Subcutaneous adipose tissue (tissue), 4 donors: ENCODE data around the gene DFFA. TPM values are rescaled to one million over a fixed set of nuclear protein-coding genes. Genes with fewer than 3 reads are reported as not detected.

Source experiments
- CTCF ChIP-seq: fragments of 450-650 bp; IDR thresholded peaks from one replicate; pipeline ENCODE4 v1.5.1; 2016; ENCODE audit warnings: low read depth, mild to moderate bottlenecking, control low read depth, antibody characterized with exemption, moderate library complexity
- total RNA-seq, 4 donors: library from RNA; depleted of rRNA; stranded (reverse); fragments of >200 nt; gene quantifications; one replicate each; pipeline ENCODE4 v1.1.0, GENCODE V29; 2016

DFFA gene
- total RNA-seq, 4 donors from 2014 or later: 15.2 to 18.3 (median 15.4) TPM

DNA sequence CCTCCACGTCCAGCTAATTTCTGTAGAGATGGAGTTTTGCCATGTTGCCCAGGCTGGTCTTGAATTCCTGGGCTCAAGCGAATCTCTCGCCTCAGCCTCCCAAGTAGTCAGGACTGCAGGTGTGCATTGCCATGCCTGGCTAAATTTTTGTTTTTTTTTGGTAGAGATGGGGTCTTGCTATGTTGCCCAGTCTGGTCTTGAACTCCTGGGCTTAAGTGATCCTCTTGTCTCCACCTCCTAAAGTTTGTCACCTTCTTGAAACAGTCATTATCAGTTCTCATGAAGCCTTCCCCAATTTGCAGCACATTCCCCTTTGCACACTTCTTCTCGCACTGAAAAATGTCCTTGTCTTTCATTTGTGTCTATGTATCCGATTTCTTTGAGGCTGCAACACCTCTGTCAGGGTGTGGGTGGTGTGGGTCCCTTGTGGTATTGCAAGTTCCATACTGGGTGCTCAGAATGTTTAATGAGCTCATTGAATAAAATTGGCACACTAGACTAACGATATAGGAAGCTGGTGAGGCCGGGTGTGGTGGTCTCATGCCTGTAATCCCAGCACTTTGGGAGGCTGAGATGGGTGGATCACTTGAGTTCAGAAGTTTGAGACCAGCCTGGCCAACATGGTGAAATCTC lies 25.4 kb downstream of the DFFA start:
- TF ChIP-seq CTCF: no peak

DNA sequence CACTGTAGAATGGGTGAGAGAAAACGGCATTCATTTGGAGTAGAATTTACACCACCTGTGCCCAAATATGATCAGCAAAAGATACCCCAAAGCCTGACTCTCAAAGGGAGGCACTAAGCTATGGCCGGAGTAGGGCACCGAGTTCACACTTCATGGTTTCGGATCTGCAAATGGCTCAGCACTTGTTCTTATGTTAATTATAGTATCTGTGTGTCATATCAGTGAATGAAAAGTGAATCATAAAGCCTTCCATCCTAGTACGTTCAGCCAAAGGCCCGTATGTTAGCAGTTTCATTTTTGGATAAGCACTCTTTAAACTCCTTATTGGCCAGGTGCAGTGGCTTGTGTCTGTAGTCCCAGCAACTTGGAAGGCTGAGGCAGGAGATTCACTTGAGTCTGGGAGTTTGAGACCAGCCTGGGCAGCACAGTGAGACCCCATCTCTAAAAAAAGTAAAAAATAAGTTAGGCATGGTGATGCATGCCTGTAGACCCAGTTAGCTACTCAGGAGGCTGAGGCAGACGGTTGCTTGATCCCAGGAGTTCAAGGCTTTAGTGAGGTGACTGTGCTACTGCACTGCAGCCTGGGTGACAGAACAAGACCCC lies 27.4 kb downstream of the DFFA start:
- no peak for TF ChIP-seq CTCF

DNA sequence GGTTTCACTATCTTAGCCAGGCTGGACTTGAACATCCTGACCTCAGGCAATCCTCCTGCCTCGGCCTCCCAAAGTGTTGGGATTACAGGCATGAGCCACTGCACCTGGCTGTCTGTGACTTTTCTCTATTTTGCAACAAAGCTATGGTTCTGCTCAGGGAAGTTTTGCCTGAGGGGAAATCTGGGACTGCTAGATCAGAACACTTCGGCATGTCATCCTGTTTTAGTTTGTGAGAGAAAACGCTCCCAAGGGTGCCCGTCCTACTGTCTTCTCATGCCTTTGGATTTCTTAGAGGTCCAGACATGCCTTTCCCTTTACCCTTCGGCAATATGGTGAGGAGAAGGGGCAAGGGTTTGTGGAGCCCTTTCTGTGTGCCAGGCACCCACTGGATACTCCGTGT lies 28.1 kb downstream of the DFFA start:
- no peak for TF ChIP-seq CTCF

DNA sequence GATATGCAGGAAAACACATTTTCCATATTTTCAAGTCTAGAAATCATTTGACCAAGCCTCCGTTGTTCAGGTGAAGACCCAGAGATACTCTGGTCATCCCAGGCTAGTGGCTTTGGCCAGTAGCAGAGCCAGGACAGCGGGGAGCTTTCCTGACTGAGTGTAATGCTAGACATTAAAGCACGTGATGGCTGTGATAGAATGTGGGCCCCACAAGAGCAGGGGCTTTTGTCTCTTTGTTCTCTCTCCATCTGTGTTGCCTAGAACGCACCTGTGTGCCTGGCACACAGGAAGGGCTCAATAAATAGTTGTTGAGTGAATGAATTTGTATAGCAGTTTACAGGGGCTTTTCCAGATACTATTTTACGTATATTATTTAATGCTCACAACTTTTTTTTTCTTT lies 31.5 kb downstream of the DFFA start:
- TF ChIP-seq CTCF: no peak

DNA sequence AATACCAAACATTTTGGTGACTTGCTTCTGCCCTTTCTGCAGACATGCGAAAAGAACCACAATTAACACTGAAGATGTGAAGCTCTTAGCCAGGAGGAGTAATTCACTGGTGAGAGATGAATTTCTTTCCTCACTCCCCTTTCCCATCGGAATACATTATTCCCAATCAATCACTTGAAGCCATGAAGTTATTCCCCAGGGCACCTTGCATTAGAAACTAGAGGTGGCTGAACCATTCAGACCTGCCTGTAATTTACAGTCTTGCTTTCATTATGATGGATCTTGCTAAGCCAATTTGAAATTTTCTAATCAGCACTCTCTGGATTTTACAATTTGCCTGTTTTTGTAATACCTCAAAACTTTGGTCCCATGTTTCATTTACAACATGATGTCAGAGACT lies 32.0 kb downstream of the DFFA start:
- TF ChIP-seq CTCF: no peak

DNA sequence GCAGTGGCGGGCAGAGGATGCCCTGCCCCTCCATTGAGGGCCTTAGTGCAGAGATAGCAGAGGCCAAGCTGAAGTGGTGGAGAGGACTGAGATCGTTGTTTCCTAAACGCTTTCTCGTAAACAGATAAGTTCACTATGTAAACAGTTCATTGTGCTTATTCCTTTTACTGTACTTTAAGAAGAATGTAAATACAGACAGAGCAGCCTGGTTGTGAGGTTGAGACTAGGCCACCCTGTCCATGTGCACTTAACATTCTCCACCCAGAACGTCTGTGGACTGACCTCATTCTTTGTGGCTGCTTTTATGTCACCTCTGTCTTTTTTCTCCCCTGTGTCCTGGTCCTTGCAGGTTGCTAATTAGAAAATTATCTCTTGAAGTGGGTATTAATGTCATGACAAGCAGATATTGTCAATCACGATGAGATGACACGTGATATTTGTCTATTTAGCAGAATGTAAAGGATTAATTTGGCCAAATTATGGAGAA lies 33.6 kb downstream of the DFFA start:
- no peak for TF ChIP-seq CTCF

GRCh38 chr1:10437052-10437451 lies 35.3 kb downstream of the DFFA start:
- TF ChIP-seq CTCF: no peak
